Measurements from ENCODE around the gene TACC2. TPM values are rescaled to one million over a fixed set of nuclear protein-coding genes. Genes with fewer than 3 reads are reported as not detected.
"Not testable (repeated sequence)": the region's sequence is repeated elsewhere in the genome, so short reads cannot be mapped to it uniquely, and the experiment has no call there.

TACC2 gene
- total RNA-seq, 1 experiment from 2014 or later: 25.0 TPM

DNA sequence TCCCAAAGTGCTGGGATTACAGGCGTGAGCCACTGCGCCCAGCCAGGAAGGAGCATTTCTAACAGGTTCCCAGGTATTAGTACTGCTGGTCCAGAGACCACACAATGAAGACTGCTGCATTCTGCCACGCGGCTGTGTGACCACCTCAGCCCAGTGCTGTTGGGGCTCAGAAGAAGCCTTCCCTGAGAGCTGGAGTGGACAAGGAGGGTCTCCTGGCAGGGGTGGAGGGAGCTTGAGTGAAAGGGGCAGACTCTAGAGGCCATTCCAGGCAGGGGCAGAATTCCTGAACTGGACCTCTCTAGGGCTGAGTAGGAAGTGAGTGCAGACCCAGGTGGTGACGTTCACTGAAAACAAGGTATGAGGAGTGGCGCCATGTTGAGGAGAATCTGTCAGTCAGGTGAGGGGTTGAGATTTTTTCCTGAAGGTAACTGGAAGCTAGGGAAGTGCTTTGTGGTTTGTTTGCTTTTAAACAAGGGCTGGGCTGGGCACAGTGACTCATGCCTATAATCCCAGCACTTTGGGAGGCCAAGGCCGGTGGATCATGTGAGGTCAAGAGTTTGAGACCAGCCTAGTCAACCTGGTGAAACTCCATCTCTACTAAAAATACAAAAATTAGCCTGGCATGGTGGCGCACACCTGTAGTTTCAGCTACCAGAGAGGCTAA lies 67.6 kb downstream of the TACC2 start:
- peak; percentile 66 for DNase-seq (ENCODE audit: low spot score)

DNA sequence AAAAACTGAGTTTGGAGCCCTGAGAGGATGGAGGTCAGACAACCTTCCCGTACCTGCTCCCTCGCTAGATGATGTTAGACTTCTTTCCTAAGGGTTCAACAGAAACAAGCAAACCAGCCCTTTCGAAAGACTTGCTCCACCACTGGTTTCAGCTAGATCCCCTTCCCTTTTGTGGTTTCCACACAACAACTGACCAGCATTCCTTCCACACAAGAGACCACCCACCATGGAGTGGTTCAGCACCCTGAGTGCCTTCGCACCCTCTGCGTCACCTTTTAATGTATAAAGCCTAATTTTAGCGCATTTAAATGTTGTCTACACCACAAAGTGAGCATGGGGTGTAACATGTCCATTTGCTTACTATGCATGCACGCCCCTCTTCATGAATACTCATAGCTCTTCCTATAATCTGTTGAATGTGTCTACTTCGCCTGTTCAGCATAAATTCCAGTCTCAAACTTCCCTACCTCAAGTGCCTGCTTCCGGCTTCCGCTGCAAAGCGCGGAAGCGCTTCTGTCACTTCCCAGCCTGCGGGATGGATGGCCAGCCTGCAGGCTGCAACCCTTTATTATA lies 69.0 kb downstream of the TACC2 start:
- DNase-seq (ENCODE audit: low spot score): no peak

DNA sequence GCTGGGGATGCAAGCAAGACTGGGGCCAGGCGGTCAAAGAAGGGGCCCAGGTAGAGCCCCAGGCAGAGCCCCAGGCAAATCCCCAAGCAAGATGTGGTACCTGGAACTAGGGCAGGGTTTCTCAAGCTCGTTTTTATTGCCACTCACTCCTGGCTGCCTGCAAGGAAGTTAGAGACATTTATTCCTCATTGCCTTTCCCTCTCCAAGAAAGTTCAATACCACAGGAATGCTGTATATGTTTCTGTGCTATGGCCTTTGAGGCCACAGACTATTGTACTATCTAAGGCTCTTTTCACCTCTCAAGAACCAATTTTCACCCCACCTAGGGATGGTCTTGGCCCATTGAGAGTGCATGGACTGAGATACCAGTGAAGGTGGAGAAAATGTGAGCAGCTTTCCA lies 71.3 kb downstream of the TACC2 start:
- peak; percentile 42 for DNase-seq (ENCODE audit: low spot score)

DNA sequence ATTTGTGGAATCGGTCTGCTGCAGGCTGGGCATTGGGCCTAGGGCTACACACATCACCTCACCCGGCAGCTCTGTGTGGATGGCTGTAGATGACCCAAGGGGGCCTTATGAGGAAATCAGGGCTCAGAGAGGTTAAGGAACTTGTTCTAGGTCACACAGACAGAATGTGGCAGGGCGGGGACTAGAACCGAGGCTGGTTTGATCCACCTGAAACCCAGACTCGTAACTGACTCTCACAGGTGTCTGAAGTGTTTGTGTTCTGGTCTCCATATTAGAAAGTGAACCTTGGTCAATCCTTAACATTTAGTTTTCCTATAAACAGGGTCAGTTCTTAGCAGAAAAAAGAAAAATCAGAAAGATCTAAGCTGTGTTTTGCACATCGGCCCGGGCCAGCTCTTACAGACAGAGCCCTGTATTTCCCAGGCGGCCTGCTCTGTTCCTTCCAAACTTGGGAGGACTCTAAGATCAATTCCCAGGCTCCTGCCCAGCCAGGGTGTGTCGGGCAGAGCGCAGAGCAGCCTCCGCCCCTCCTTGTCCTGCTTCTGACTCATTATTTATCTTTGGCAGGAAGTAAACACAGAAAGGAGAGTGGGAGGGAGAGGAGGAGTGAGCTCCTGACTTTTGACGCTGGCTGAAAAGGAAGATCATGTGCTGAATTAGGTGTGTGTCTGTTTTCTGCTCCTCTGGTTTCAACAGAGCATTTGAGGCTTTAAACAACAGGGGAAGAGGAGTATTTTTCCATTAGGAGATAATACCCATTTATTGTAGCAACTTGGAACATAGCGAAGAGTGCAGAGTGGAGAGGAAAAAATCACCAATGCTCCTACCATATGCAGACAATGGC lies 74.1 kb downstream of the TACC2 start:
- DNase-seq (ENCODE audit: low spot score): peak; percentile 94

DNA sequence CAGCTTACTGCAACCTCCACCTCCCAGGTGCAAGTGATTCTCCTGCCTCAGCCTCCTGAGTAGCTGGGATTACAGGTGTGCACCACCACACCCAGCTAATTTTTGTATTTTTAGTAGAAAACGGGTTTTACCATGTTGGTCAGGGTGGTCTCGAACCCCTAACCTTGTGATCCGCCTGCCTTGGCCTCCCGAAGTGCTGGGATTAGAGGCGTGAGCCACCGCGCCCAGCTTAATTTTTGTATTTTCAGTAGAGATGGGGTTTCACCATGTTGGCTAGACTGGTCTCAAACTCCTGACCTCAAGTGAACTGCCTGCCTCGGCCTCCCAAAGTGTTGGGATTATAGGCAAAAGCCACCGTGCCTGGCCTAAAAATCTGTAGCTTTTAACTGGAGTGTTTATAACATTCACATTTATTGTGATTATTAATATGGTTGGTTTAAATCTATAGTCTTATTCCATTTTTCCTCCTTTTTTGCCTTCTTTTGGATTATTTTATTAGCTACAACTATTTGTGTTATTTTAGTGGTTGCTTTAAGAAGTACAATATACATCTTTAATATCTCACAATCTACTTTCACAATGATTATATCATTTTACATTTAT lies 77.5 kb downstream of the TACC2 start:
- DNase-seq (ENCODE audit: low spot score): not testable (repeated sequence)

DNA sequence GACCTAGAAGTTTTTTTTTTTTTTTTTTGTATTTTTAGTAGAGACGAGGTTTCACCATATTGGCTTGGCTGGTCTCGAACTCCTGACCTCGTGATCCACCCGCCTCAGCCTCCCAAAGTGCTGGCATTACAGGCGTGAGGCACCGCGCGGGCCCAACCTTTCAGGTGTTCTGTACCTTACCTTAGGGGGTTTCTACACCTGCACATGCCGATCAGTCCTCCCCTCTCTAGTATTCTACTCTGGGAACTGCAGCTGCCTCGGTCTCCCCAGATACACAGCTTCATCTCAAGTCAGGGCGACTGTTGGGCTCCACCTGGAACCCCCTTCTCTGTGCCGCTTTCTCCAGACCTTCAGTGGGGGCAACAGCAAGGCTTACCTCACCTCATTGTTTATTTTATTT lies 79.9 kb downstream of the TACC2 start:
- DNase-seq (ENCODE audit: low spot score): no peak

DNA sequence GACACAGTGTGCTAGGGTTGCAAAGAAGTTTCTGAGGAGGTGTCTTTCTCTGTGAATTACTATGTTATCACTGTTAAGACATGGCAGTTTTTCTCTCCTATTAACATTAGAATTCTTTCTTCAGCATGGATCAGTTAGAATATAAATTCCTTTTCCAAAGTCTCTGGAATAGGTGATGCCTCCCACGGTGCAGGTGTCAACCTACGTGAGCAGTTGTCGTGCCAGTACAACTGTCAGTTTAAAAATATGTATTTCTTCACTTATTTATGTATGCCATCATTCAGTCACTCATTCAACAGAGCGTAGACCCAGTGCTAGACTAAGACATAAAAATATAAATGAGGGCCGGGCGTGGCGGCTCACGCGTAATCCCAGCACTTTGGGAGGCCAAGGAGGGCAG lies 83.5 kb downstream of the TACC2 start:
- DNase-seq (ENCODE audit: low spot score): no peak

DNA sequence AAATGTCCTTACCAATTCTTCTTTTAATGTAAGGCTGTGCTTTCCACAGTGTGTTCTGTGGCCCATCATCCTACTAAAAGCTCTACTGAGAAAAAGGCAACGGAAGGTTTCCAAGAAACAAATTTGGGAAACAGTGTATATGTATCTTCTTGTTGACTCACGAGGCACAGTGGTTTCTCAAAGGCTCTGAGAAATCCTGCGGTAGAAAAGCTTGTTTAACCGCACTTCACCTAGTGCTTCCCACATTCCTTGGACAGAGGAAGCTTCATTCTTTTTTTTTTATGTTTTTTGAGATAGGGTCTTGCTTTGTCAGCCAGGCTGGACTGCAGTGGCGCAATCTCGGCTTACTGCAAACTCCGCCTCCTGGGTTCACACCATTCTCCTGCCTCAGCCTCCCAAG lies 84.5 kb downstream of the TACC2 start:
- DNase-seq (ENCODE audit: low spot score): no peak

DNA sequence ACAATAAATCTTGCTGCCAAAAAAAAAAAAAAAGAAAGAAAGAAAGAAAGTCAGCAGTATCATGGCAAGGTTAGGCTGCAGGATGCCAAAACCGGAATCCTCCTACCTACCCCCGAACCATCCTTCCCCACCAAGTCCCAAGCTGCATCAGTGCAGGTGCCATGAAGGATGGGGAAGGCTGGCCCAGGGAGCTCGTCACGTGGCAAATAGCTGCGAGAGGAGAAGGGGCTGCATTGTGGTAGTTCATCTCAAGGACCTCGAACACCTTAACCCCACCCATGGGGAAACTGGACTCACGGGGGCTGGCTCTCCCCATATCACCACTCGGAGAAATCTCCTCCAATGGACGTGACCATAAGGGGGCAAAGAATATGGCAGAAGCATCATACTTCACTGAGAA lies 86.2 kb downstream of the TACC2 start:
- DNase-seq (ENCODE audit: low spot score): no peak

DNA sequence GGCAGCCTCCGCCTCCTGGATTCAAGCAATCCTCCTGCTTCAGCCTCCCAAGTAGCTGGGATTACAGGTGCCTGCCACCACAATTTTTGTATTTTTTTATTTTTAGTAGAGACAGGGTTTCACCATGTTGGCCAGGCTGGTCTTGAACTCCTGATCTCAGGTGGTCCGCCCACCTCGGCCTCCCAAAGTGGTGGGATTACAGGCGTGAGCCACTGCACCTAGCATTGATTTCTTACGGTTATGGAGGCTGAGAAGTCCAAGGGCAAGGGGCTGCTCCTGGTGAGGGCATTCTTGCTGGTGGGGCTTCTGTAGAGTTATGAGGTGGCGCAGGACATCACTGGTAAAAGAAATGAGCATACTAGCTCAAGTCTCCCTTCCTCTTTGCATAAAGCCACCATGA lies 86.9 kb downstream of the TACC2 start:
- DNase-seq (ENCODE audit: low spot score): not testable (repeated sequence)

DNA sequence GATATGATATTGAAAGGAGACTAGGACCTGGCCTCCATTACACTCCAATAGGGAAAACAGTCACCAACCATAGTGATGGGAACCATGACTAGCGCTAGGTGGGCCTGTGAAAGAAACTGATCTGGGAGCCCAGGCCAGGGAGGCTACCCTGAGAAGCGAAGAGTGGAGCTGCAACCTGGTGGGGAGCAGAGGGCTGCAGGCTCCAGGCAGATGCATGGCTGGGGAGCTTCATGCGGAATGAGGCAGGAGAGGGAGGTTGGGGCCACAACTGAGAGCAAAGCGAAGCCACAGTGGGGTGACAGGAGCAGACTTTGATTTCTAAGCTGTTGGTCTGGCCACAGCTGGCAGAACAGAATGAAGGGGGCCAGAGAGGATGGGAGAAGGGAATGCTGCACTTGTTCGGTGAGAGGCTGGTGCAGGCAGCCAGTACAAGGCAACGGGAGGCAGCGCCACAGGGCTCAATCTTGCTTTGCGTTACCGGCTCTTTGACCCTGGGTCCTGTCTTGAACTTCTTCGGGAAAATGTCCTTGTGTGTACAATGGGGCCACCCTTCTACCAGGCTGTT lies 88.4 kb downstream of the TACC2 start:
- DNase-seq (ENCODE audit: low spot score): no peak

DNA sequence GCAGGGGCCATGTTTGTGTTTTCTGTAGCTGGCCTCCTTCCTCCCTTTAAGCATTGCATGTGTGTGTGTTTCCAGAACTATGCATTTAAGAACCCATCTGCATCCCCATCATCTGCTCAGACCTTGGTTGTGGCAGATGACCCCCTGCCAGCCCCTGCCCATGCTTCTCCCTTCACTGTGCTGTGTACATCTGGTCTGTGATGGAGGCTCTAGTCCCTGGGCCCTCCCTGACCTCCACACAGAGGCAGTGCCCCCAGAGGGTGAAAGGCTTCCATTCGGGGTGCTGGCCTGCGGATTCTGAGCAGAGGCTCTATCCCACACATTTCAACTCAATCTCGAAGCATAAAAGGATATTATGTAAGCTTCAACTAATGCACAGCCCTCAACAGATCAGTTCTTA lies 89.4 kb downstream of the TACC2 start:
- DNase-seq (ENCODE audit: low spot score): no peak

DNA sequence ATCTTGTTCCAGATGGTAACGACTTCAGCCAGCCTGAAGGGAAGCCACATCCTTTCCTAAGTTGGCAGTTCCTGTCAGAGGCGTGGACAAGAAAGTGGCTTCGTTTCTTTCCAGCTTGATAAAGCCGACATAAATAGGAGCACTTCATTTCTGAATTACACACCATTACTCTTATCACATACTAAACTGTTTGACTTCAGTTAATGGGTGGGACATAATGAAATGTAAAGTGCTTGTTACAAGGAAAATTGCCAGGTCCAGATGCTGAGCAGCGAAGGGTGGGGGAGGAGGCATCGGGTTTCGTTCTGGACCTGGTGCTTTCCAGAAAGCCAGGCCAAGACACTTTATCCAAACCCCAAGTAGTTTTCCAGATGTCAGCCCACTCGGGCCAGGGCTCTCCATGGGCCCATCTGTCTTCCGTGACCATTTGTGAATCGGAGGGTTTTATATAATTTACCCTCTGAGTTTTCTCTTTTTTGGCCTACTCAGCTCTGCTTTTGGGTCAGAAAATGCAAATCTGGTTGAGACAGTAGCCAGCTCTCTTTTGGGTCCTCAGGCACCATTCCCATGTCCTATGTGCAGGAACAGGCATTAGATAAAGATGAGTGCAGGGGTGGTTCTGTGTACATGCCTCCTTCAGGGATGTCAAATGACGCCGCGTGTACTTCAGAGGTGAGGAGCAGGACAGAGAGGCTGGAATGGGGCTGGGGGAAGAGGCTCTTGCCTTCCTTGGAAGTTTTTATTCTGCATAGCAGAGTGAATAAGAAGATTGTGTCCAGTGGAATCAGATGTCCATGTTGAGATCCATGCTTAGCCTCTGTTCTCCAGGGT lies 90.2 kb downstream of the TACC2 start:
- DNase-seq (ENCODE audit: low spot score): no peak

DNA sequence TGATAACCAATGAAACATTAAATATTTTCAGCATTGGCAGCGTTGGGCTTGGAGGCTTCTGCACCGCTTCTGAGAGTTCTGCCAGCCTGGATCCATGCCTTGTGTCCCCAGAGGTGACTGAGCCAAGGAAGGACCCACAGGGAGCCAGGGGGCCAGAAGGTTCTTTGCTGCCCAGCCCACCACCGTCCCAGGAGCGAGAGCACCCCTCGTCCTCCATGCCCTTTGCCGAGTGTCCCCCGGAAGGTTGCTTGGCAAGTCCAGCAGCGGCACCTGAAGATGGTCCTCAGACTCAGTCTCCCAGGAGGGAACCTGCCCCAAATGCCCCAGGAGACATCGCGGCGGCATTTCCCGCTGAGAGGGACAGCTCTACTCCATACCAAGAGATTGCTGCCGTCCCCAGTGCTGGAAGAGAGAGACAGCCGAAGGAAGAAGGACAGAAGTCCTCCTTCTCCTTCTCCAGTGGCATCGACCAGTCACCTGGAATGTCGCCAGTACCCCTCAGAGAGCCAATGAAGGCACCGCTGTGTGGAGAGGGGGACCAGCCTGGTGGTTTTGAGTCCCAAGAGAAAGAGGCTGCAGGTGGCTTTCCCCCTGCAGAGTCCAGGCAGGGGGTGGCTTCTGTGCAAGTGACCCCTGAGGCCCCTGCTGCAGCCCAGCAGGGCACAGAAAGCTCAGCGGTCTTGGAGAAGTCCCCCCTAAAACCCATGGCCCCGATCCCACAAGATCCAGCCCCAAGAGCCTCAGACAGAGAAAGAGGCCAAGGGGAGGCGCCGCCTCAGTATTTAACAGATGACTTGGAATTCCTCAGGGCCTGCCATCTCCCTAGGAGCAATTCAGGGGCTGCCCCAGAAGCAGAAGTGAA lies 93.9 kb downstream of the TACC2 start:
- DNase-seq (ENCODE audit: low spot score): no peak

DNA sequence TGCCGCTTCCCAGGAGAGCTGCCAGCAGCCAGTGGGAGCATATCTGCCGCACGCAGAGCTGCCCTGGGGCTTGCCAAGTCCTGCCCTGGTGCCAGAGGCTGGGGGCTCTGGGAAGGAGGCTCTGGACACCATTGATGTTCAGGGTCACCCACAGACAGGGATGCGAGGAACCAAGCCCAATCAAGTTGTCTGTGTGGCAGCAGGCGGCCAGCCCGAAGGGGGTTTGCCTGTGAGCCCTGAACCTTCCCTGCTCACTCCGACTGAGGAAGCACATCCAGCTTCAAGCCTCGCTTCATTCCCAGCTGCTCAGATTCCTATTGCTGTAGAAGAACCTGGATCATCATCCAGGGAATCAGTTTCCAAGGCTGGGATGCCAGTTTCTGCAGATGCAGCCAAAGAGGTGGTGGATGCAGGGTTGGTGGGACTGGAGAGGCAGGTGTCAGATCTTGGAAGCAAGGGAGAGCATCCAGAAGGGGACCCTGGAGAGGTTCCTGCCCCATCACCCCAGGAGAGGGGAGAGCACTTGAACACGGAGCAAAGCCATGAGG lies 94.6 kb downstream of the TACC2 start:
- no peak for DNase-seq (ENCODE audit: low spot score)

DNA sequence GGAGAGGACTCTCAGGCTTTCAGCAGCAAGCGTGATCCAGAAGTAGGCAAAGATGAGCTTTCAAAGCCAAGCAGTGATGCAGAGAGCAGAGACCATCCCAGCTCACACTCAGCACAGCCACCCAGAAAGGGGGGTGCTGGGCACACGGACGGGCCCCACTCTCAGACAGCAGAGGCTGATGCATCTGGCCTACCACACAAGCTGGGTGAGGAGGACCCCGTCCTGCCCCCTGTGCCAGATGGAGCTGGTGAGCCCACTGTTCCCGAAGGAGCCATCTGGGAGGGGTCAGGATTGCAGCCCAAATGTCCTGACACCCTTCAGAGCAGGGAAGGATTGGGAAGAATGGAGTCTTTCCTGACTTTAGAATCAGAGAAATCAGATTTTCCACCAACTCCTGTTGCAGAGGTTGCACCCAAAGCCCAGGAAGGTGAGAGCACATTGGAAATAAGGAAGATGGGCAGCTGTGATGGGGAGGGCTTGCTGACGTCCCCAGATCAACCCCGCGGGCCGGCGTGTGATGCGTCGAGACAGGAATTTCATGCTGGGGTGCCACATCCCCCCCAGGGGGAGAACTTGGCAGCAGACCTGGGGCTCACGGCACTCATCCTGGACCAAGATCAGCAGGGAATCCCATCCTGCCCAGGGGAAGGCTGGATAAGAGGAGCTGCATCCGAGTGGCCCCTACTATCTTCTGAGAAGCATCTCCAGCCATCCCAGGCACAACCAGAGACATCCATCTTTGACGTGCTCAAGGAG lies 95.5 kb downstream of the TACC2 start:
- DNase-seq (ENCODE audit: low spot score): no peak

DNA sequence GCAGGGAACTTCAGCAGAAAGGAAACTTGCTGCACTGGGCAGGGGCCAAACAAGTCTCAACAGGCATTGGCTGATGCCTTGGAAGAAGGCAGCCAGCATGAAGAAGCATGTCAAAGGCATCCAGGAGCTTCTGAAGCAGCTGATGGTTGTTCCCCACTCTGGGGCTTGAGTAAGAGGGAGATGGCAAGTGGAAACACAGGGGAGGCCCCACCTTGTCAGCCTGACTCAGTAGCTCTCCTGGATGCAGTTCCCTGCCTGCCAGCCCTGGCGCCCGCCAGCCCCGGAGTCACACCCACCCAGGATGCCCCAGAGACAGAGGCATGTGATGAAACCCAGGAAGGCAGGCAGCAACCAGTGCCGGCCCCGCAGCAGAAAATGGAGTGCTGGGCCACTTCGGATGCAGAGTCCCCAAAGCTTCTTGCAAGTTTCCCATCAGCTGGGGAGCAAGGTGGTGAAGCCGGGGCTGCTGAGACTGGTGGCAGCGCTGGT lies 96.5 kb downstream of the TACC2 start:
- no peak for DNase-seq (ENCODE audit: low spot score)

DNA sequence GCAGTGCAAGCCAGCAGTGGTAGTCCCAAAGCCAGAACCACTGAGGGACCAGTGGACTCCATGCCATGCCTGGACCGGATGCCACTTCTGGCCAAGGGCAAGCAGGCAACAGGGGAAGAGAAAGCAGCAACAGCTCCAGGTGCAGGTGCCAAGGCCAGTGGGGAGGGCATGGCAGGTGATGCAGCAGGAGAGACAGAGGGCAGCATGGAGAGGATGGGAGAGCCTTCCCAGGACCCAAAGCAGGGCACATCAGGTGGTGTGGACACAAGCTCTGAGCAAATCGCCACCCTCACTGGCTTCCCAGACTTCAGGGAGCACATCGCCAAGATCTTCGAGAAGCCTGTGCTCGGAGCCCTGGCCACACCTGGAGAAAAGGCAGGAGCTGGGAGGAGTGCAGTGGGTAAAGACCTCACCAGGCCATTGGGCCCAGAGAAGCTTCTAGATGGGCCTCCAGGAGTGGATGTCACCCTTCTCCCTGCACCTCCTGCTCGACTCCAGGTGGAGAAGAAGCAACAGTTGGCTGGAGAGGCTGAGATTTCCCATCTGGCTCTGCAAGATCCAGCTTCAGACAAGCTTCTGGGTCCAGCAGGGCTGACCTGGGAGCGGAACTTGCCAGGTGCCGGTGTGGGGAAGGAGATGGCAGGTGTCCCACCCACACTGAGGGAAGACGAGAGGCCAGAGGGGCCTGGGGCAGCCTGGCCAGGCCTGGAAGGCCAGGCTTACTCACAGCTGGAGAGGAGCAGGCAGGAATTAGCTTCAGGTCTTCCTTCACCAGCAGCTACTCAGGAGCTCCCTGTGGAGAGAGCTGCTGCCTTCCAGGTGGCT lies 97.7 kb downstream of the TACC2 start:
- DNase-seq (ENCODE audit: low spot score): no peak

All from HT-29 (cell line).